GM23248 (cell line): ENCODE data around the gene GLIS2. TPM values are rescaled to one million over a fixed set of nuclear protein-coding genes. Genes with fewer than 3 reads are reported as not detected.

Source experiments
- DNase-seq: peaks from one replicate; pipeline ENCODE4 v3.0.0-alpha.2; 2015
- H2AFZ ChIP-seq: fragments of 200-600 bp; sonication (generic); 2 replicates; pipeline ENCODE4 v1.6.1; 2016; ENCODE audit warnings: antibody characterized with exemption
- H3F3A ChIP-seq: fragments of 200-600 bp; sonication (generic); 2 replicates; pipeline ENCODE4 v1.6.1; 2016; ENCODE audit warnings: mild to moderate bottlenecking, antibody characterized with exemption, mixed run types; ENCODE audit not compliant: insufficient read depth
- H3K27ac ChIP-seq: fragments of 200-600 bp; sonication (generic); 2 replicates; pipeline ENCODE4 v1.5.1; 2016; ENCODE audit warnings: mild to moderate bottlenecking
- H3K27me3 ChIP-seq: fragments of 200-600 bp; sonication (generic); replicated peaks from 2 replicates; pipeline ENCODE4 v1.6.1; 2016; ENCODE audit warnings: mild to moderate bottlenecking; ENCODE audit not compliant: insufficient read depth
- H3K36me3 ChIP-seq: fragments of 200-600 bp; sonication (generic); 2 replicates; pipeline ENCODE4 v1.6.1; 2016; ENCODE audit warnings: low read depth, mild to moderate bottlenecking
- H3K4me1 ChIP-seq: fragments of 200-600 bp; sonication (generic); 2 replicates; pipeline ENCODE4 v1.6.1; 2016; ENCODE audit warnings: mild to moderate bottlenecking; ENCODE audit not compliant: insufficient read depth
- H3K4me2 ChIP-seq: fragments of 200-600 bp; sonication (generic); one replicate; pipeline ENCODE4 v1.6.1; 2016; ENCODE audit warnings: mild to moderate bottlenecking; ENCODE audit not compliant: unreplicated experiment
- H3K4me3 ChIP-seq: fragments of 200-600 bp; sonication (generic); 2 replicates; pipeline ENCODE4 v1.5.1; 2016; ENCODE audit warnings: mild to moderate bottlenecking
- H3K79me2 ChIP-seq: fragments of 200-600 bp; sonication (generic); 2 replicates; pipeline ENCODE4 v1.6.1; 2016; ENCODE audit warnings: mild to moderate bottlenecking; ENCODE audit not compliant: insufficient read depth
- H3K9ac ChIP-seq: fragments of 200-600 bp; sonication (generic); 2 replicates; pipeline ENCODE4 v1.6.1; 2016; ENCODE audit warnings: mild to moderate bottlenecking
- H3K9me2 ChIP-seq: fragments of 200-600 bp; sonication (generic); 2 replicates; pipeline ENCODE4 v1.6.1; 2016; ENCODE audit warnings: mixed run types, mild to moderate bottlenecking, moderate library complexity; ENCODE audit not compliant: insufficient read depth
- H3K9me3 ChIP-seq: fragments of 200-600 bp; sonication (generic); one replicate; pipeline ENCODE4 v1.6.1; 2017; ENCODE audit warnings: low read depth
- H4K20me1 ChIP-seq: fragments of 200-600 bp; sonication (generic); 2 replicates; pipeline ENCODE4 v1.6.0; 2016; ENCODE audit not compliant: insufficient read depth
- EZH2 ChIP-seq: fragments of 200-600 bp; sonication (generic); IDR thresholded peaks from 2 replicates; pipeline ENCODE4 v1.6.1; 2018; ENCODE audit warnings: antibody characterized with exemption, mild to moderate bottlenecking; ENCODE audit not compliant: insufficient read depth, poor library complexity, severe bottlenecking
- EZH2phosphoT487 ChIP-seq: fragments of 200-600 bp; sonication (generic); IDR thresholded peaks from 2 replicates; pipeline ENCODE4 v1.6.1; 2018; ENCODE audit warnings: antibody characterized with exemption, moderate library complexity, mild to moderate bottlenecking, low read depth; ENCODE audit not compliant: insufficient read depth
- WGBS, 2 experiments: methylation state at CpG; one replicate each; pipeline ENCODE4 v1.1.6; 2015 to 2017; ENCODE audit warnings: low lambda C conversion rate in 2 of 2, low coverage in 1 of 2; ENCODE audit errors: missing lambda C conversion rate in 2 of 2; 5-methylcytosine and 5-hydroxymethylcytosine counted together
- in situ Hi-C: fragments of 300-500 bp; cut with MboI; formaldehyde crosslinking; loops from 2 replicates; pipeline ENCODE4 v1.15.0; 2020
- polyA plus RNA-seq: library from polyadenylated mRNA; unstranded; fragments of >200 nt; fragmentation: Nextera tagmentation; extraction: Ambion mirVana; gene quantifications from 2 replicates; pipeline ENCODE4 v1.2.1, GENCODE V29; 2016
- total RNA-seq: library from RNA; depleted of rRNA; stranded (reverse); fragments of >200 nt; shearing (Covaris generic); gene quantifications from 2 replicates; pipeline ENCODE4 v1.2.3, GENCODE V29; 2014

Gene GLIS2
- total and polyA plus RNA-seq, 2 experiments from 2014 or later: 2.9 to 6.8 TPM

DNA sequence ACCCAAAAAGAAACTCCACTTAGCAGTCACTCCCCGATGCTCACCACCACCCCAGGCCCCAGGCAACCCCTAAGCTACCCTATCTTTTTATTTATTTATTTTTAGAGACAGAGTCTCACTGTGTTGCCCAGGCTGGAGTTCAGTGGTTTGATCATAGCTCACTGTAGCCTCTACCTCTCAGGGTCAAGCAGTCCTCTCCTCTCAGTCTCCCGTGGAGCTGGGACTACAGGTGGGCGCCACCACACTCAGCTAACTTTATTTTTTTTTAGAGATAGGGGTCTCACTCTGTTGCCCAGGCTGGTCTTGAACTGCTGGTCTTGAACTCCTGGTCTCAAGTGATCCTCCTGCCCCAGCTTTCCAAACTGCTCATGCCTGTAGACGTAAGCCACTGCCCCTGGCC lies 14.7 kb upstream of the GLIS2 start:
- no peaks in the 10 kb centered on the region for H3K9me3 ChIP-seq
- no peak for TF ChIP-seq EZH2
- TF ChIP-seq EZH2phosphoT487: no peak
- WGBS, 2 experiments: 99 to 100% methylated on average over 4 of the region's 4 CpGs

DNA sequence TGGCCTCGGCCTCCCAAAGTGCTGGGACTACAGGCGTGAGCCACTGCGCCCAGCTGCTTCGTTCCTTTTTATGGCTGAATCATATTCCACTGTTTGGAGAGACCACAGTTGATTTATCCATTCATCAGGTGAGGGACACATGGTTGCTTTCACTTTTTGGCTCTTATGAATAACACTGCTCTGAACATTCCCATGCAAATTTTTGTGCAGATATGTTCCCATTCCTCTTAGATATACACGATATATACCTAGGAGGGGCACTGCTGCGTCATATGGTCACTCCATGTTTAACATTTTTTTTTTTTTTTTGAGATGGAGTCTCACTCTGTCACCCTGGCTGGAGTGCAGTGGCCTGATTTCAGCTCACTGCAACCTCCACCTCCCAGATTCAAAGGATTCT lies 13.9 kb upstream of the GLIS2 start:
- TF ChIP-seq EZH2phosphoT487 (no peak), EZH2 (no peak)

More for the DNA sequence above, 14.7 kb upstream of the GLIS2 start:
- H3K79me2 ChIP-seq: no peaks in the 10 kb centered on the region
- no peaks in the 10 kb centered on the region for H3K36me3 ChIP-seq
- no peak for DNase-seq
- peaks cover 16% of the 10 kb centered on the region for H3K4me1 ChIP-seq
- H3K9me2 ChIP-seq: no peaks in the 10 kb centered on the region
- H3F3A ChIP-seq: peaks cover 22% of the 10 kb centered on the region
- H3K27ac ChIP-seq: no peak overlapping the region
- H3K4me3 ChIP-seq: no peak overlapping the region
- H4K20me1 ChIP-seq: no peaks in the 10 kb centered on the region
- in situ Hi-C loops: no loop called here
- no peak overlapping the region for H3K4me2 ChIP-seq
- H3K9ac ChIP-seq: no peak overlapping the region
- H3K27me3 ChIP-seq: no peaks in the 10 kb centered on the region
- no peak overlapping the region for H2AFZ ChIP-seq

DNA sequence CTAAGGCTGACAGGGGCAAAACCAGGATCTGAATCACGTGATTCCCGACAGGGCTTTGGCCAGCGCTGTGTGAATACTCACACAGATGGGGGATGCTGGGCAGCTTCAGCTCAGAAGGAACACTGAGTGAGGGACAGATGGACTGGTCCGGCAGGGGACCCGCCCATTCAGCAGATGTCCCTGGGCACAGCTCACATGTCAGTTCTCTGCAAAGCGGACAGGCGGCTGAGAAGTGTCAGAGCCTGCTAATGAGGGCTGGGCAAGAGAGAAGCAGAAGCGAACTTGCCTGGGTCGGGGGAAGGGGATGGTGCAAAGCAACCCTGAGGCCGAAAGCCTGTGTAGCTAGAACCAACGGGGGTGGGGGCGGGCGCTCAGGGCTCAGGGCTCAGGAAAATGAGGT lies 11.9 kb upstream of the GLIS2 start:
- Histone ChIP-seq H3K9me3 (no peaks in the 10 kb centered on the region), H3K4me3 (no peak overlapping the region), H3K9me2 (no peaks in the 10 kb centered on the region), H2AFZ (0 out of 2 replicates have a peak overlapping the region, but pooled peaks have one; percentile 29), H3K27me3 (no peaks in the 10 kb centered on the region), H4K20me1 (no peaks in the 10 kb centered on the region), H3K4me1 (peaks cover 6% of the 10 kb centered on the region; the same call in 1 of the 2 replicates), H3K9ac (no peak overlapping the region), H3K36me3 (no peaks in the 10 kb centered on the region), H3K79me2 (no peaks in the 10 kb centered on the region), H3K27ac (no peak overlapping the region), H3F3A (peaks cover 20% of the 10 kb centered on the region), H3K4me2 (no peak overlapping the region)
- 25 to 36% methylated on average over 9 to 13 of the region's 13 CpGs for WGBS, 2 experiments
- no peak for DNase-seq
- TF ChIP-seq EZH2phosphoT487: no peak
- in situ Hi-C loops: no loop called here

More for the DNA sequence above, 13.9 kb upstream of the GLIS2 start:
- no peaks in the 10 kb centered on the region for H3K9me2 ChIP-seq
- whole genome bisulfite sequencing, 2 experiments: 99% methylated on average over 6 of the region's 6 CpGs
- no peak for DNase-seq
- no peaks in the 10 kb centered on the region for H3K9me3 ChIP-seq
- H3K27me3 ChIP-seq: no peaks in the 10 kb centered on the region
- no peaks in the 10 kb centered on the region for H3K36me3 ChIP-seq
- peaks cover 22% of the 10 kb centered on the region for H3F3A ChIP-seq
- H4K20me1 ChIP-seq: no peaks in the 10 kb centered on the region
- H3K4me1 ChIP-seq: peaks cover 16% of the 10 kb centered on the region
- H3K27ac ChIP-seq: no peak overlapping the region
- no peak overlapping the region for H2AFZ ChIP-seq
- in situ Hi-C loops: no loop called here
- no peaks in the 10 kb centered on the region for H3K79me2 ChIP-seq
- H3K9ac ChIP-seq: no peak overlapping the region
- H3K4me2 ChIP-seq: no peak overlapping the region
- no peak overlapping the region for H3K4me3 ChIP-seq

DNA sequence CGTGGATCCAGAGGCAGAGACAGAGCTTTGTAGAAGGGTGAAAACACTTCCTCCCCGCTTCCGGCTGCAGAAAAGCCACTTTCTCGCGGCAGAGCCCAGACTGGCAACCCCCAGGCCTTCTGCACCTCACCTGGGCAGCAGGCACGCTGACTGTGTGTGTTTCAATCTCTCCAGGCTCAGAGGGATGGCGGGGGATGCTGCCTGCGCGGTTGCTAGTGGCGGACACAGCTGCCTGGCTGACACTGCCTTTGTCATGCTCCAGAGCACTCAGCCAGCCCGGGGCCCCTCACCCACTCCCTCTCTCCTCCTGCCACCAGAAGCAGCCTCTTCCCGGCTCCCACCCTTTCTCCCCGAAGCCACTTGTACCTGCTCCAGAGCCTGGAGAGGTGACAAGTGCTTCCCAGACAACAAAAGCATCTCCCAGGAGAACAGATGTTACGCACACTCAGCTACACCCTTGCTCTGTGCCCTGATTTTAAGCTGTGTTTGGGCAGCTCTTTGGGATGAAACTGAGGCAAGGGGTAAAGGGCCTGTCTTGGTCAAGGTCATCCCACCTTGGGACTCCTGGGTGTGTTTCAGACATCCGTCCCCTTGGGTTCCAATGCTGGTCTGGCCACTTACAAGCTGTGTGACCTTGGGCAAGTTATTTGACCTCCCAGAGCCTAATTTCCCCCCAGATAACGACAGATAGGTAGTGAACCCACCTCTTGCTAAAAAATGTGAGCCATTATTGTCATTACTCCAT lies 9.2 kb upstream of the GLIS2 start:
- H3F3A ChIP-seq: peaks cover 13% of the 10 kb centered on the region
- no peaks in the 10 kb centered on the region for H3K9me2 ChIP-seq
- H3K4me1 ChIP-seq: no peaks in the 10 kb centered on the region
- peak overlapping the region; percentile 48; the same call in 1 of the 2 replicates for H3K9ac ChIP-seq
- H3K79me2 ChIP-seq: no peaks in the 10 kb centered on the region
- no peaks in the 10 kb centered on the region for H3K27me3 ChIP-seq
- WGBS, 2 experiments: 88 to 89% methylated on average over 16 of the region's 16 CpGs
- peak overlapping the region; percentile 75; the same call in 1 of the 2 replicates for H2AFZ ChIP-seq
- no peaks in the 10 kb centered on the region for H3K36me3 ChIP-seq
- no peak for DNase-seq
- H4K20me1 ChIP-seq: no peaks in the 10 kb centered on the region
- no peak for TF ChIP-seq EZH2phosphoT487
- TF ChIP-seq EZH2: no peak
- peak overlapping the region; percentile 39; the same call in 1 of the 2 replicates for H3K27ac ChIP-seq
- H3K9me3 ChIP-seq: no peaks in the 10 kb centered on the region
- peak overlapping the region; percentile 66 for H3K4me3 ChIP-seq
- in situ Hi-C loops: no loop called here
- H3K4me2 ChIP-seq: peak overlapping the region; percentile 62
